NCI-H2171 treated with DMSO at 0.1 percent for 48 hours (cell line): ENCODE measurements around the gene HIVEP3.

Experiments
- DNase-seq: peaks from one replicate; lab custom pipeline; 2025; lab: John Stamatoyannopoulos, UW

HIVEP3 gene

DNA sequence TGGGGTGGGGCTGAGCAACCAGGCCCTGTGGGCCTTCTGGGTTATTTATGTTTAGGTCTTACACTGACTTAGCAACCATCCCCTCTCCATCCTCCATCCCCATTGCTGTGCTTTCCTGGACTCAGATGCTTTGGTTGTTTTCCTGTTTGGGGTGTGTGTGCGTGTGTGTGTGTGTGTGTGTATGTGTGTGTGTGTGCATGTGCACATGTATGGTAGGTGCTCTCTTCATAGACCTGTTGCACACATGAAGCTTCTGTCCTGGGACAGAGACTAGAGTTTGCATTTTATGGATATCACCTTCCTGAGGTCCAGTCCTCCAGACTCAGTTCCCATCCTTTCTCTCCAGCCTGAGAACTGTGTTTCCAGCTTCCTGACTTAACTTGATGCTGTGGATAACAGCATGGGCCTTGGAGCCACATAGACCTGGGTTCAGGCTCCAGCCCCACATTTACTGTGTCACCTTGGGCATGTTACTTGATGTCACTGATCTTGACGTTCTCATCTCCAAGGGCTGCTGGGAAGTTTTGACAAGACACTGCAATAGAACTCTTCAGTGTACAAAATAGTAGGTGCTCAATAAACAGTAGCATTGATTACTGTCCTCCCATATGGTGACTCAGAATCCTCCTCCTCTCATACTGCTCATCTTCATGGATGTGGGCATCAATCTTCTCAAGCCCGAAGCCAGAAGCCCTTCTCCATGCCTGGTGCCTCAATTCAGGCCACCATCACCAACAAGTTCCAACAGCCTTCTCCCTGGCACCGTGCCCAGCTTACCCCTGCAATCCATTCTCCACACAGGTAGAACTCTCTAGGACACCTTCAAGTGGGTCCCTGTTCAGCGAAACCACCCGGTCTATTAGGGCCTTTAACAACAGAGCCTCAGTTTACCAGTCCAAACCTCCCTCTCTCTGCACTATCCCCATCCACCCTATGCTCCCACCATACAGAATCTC, 252.5 kb downstream of the HIVEP3 start:
- no peak for DNase-seq

DNA sequence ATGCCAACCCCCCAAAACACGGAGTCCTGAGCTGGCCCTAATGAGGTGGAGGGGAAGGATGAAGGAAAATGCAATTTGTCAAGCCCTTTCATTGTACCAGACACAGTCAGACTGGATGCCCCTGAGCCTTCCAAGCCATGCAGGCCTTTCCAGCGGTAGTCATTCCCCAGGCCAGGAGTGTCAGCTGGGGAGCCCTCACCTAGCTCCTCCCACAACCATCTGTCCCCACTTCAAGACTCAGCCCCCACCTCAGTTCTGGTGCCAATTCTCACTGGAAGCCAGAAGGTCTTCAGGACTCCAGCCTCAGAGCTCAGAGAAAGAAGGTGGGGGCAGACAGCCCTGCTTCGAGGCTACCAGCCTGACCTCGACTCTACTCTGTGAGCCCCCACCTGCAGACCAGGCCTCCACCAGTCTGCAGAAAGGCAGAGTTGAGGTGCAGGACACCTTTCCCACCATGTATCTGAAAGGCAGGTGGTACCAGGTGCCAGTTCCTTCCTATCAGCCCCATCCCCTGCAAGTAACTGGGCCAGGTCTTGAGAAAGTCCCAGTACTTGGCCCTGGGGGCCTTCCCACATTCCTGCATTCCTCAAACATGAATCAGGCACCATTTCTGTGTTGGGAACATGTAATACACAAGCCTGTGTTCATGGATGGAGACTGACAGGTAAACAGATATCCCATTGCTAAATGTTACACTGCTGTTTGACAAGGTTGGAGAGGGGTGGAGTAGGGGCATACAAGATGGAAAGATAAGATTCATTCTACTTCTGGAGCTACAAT, 253.7 kb downstream of the HIVEP3 start:
- DNase-seq, result peak; percentile 89

DNA sequence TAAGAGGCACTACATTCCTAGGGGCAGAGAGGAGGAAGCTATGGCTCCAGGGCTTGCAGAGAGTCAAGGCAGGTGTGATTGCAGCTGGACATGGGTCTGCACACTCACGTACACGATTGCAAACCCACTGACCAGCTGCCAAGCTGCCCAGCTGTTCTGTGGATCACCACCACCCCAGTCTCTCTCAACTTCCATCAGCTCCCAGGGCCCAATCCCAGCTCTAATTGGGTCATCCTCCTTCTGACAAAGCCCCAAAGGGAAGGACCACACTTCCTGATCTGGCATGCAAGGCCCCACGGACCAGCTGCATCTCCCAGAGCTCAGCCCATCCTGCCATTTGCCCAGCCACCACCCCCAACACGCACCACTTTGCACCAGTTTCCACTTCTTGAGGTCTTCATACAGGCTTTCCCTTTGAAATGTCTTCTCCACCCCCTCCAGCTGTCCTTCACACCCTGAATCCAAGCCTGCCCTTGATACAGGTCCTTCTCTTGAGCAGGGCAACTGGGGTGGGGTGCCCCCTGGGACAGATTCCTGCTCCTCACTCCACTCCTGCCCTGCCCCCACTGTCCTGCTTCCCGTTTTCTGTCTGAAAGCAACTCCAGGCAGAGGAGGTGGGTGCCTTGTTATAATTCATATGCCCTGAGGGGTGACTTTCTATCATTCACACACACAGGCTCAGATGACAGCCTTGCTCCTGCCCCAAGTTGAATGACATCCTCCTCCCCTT, 254.9 kb downstream of the HIVEP3 start:
- DNase-seq, result no peak

GRCh38 chr1:41662765-41663437, 255.8 kb downstream of the HIVEP3 start:
- peak; percentile 24 for DNase-seq

GRCh38 chr1:41662061-41662764, 256.5 kb downstream of the HIVEP3 start:
- peak; percentile 56 for DNase-seq

DNA sequence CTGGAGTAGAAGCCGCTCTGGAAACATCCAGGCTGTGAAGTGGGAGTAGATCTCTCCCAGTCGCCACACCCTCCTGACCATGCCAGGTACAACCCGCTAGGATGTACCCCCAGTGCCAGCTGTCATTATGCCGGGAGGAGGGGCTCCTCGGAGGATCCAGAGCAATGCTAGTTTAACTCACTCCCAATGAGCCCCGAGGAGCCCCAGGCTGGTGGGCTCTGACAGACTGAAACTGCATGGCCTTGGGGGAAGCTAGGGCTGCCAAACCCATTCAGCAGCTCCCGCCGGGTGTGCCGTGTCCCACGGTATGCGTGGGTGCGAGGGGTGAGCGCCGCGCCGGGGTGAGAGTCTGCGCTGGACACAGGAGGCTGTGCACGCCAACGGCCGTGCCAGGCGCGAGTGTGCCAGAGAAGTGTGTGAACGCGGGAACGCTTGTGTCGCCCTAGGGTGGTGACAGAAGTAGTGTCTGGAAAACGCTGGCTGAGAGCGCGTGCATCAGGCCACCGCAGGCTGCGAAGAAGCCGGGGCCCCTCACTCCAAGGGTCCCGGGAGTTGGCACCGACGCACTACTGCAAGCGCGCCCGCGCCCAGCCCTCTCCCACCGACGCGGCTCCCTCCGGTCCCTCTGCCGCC, 257.2 kb downstream of the HIVEP3 start:
- peak; percentile 58 for DNase-seq

DNA sequence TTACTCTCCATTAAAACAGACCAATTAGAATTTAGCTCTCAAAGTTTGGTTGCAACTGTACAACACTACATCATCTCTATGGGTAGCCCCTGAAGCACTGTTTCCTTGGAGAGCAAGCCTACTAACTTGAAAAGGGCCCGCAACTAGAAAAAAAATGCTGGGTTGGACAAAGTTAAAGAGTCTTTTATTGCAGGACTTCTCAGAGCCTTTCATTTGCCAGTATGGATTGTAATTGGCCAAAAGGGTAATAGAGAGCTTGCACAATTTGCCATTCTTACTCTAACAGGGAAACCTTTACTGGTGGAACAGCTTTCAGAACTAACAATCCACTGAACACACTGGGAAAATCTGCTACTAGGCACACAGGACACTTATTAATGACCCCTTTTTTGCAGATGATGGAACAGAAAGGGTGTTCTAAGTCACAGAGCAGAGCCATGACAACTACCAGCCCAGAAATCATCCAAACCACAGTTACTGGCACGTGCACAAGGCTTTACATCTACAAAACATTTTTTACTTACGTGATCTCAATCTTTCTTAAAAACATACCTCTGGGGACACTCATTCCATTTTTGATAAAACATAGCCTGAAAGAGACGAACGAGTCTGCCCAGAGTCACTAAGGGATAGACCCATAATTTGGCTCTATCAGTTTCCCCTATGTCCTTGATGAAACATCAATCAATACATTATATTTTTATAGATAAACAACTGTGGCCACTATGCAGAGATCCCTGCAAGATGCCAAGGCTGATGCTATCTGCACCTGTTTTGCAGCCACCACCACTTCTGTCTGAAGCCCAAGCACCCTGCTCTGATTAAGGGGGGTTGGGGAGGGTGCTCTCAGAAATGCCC, 257.9 kb downstream of the HIVEP3 start:
- no peak for DNase-seq

DNA sequence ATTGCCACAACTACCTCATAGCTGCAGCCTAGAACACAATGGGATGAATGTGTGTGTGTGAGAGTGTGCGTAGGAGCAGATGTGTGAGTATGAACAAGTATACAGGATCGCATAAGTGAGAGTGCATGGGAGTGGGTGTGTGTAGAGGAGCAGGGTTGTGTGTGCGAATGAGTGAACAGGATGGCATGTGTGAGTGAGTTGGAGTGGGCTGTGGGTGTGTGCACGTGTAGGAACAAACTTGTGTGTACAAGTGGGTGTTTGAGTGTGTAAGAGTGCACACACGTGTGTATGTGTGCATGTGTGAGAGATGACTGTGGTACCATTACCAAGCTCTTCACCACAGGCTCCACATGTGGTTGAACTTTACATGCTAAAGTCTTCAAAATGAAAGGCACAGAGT, 258.8 kb downstream of the HIVEP3 start:
- DNase-seq, result no peak

GRCh38 chr1:41659159-41659495, 259.6 kb downstream of the HIVEP3 start:
- DNase-seq, result no peak

DNA sequence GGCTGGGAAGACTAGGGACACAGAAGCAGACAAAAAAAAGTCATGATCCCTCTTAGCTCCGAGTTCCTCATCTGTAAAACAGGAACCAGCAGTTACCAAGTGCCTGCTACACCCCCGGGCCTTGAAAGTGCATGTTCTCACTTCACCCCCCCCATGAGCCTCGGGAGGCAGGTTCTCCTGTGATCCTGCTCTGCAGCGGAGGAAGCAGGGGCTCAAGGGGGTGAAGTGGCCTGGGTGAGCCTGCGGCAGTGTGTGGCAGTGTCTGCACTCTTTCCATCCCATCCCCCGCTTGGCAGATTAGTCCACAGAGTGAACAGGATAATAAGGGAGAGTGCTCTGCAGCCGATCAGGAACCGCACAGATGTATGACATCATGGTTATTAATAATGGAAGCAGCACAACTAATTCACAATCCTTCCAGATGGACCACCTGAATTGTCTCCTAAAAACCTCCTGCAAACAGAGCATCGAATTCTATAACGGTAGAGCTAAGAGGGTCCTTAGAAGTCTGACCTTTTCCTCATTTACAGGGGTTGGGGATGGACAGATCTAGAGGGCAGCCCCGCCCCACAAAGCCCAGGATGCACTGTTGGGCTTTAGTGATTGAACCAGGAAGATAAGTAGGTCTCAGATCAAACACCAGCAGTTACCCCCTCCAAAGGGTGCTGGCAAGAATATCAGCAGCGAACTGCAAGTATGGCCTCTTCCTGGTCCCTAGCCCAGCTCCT, 260.1 kb downstream of the HIVEP3 start:
- DNase-seq, result no peak

GRCh38 chr1:41657679-41658295, 260.9 kb downstream of the HIVEP3 start:
- DNase-seq, result peak; percentile 35

- no peak for DNase-seq
Measured at GRCh38 chr1:41656825-41657500, 261.8 kb downstream of the HIVEP3 start.

DNA sequence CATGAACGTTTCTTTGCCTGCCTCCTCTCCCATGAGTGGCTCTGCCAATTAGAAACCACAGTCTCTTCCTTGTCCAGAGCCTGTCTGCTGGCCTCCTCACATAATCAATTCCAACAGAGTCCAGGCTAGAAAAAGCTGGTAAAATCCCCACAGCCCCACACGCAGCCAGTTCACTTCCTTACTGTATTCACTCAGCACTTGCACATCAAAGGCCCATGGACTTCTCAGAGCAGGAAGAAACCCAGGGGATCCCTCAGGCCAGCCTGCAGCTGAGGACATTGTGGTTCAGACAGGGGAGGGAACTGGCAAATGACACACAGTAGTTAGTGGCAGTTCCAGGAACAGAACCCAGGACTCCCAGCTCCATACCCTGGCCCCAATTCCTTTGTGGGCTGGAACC, 262.7 kb downstream of the HIVEP3 start:
- DNase-seq, result no peak

DNA sequence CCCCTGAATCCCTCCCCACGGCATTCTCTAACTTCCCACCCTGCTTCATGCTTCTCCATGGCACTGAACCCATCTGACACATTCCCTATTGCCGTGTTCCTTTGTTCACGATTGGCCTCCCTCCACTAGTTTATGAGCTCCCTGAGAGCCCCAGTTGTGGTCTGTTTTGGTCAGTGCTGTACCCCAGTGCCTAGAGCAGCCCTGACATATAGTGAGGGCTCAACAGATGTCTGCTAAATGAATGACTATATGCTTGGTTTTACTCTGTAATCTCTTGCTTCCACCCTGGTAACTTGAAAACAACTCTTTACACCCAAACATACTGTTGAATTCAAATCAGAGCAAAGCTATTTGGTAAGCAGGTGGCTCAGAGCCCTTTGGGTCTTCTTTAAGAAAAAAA, 263.1 kb downstream of the HIVEP3 start:
- no peak for DNase-seq

- peak; percentile 63 for DNase-seq
Measured at GRCh38 chr1:41653574-41653973, 265.1 kb downstream of the HIVEP3 start.

GRCh38 chr1:41652384-41653265, 266.1 kb downstream of the HIVEP3 start:
- DNase-seq, result no peak
